GM18499 (cell line): ENCODE data around the gene PRPF8.
"Not testable (repeated sequence)": the region's sequence is repeated elsewhere in the genome, so short reads cannot be mapped to it uniquely, and the experiment has no call there.

Experiments used
- ATAC-seq: cut with Tn5 transposase; IDR thresholded peaks from one replicate; pipeline ENCODE4 v1.9.1; 2021; ENCODE audit warnings: moderate number of reproducible peaks; ENCODE audit not compliant: insufficient read depth, unreplicated experiment

The PRPF8 gene

GRCh38 chr17:1684378-1685189, at the start of gene PRPF8:
TSS of gene PRPF8 (minus strand) at chr17:1684867. CDS start at chr17:1684571, 296 bp downstream.
- ATAC-seq = peak; percentile 82

GRCh38 chr17:1733759-1734158, 49.1 kb upstream of the PRPF8 start:
- ATAC-seq = no peak

DNA sequence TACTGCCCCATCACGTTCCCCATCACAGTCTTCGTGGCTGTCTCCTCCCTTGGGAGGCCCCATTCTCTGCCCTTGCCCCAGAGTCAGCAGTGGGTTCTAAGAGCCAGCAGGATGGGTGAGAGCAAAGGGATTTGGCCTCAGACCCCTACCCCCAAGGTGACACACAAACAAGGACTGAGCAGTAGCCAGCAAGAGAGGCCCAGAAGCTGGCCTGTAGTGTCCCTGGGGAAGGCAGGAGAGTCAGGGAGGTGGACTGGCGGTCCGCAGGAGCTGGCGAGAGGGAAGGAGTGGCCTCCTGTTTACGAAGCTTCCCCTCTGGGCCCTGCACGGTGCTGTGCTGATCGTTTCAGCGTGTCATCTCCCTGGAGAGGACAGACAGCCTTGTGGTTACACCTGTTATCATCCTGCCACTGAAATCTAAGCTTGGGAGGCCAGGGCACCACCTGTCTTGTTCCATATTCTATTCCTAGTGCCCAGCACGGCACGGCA, 48.2 kb upstream of the PRPF8 start:
- no peak for ATAC-seq

DNA sequence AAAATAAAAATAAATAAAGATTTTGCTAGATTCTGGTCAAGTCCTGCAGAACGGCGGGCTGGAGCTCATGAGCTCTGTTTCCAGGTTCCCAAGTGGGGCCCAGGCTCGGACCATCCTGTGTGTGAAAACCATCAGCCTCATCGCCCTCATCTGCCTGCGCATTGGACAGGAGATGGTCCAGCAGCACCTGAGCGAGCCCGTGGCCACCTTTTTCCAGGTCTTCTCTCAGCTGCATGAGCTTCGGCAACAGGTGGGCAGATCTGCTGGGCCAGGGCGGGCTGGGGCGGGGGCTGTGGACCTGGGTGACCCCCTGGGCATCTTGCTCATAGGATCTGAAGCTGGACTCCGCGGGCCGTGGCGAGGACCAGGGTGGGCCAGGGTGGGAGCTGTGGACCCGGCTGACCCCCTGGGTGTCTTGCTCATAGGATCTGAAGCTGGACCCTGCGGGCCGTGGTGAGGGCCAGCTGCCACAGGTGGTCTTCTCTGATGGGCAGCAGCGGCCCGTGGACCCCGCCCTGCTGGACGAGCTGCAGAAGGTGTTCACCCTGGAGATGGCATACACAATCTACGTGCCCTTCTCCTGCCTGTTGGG, 47.7 kb upstream of the PRPF8 start:
- ATAC-seq = no peak

GRCh38 chr17:1731194-1731506, 46.5 kb upstream of the PRPF8 start:
- ATAC-seq = no peak

DNA sequence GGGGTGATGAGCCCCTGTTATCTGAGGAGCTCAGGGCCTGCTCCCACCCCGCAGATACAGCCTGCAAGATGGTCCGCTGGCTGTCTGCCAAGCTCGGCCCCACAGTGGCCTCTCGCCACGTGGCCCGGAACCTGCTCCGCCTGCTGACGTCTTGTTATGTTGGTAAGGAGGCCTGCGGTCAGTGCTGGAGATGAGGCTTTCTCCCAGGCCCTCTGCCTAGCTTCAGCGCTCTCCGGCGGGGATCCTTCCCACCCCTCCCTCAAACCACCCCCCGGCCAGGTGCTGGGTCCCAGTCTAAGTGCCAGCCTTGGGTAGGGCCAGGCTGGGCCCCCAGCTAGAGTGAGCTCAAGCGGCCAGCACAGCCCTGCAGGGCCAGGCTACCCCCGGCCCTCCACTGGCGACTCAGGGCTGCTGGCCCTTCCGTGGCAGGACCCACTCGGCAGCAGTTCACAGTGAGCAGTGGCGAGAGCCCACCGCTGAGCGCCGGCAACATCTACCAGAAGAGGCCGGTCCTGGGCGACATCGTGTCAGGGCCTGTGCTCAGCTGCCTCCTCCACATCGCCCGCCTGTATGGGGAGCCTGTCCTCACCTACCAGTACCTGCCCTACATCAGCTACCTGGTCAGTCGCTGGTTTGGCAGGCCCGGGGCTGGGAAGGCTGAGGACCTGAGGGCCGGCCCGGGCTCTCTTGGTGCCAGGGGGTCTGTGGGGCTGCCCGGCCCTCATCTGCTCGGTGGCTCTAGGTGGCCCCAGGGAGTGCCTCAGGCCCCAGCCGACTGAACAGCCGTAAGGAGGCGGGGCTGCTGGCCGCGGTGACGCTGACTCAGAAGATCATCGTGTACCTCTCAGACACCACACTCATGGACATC, 45.9 kb upstream of the PRPF8 start:
- ATAC-seq = no peak

DNA sequence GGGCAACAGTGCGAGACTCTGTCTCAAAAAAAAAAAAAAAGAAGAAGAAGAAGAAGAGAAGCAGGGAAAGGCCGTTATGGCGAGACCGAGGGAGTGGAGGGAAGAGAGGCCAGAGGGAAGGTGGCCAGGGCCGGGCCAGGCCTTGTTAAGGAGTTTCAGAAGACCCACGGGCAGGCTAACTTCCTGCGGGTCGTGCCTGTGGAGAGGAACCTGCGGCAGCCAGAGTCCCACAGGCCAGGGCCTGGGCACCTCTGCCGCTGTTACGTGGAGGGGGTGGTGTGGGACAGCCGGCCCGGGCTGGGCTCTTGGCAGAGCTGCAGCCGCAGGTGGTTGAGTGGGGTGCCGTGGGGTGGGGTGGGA, 45.3 kb upstream of the PRPF8 start:
- no peak for ATAC-seq

GRCh38 chr17:1727876-1728630, 43.4 kb upstream of the PRPF8 start:
- no peak for ATAC-seq

GRCh38 chr17:1727258-1727789, 42.7 kb upstream of the PRPF8 start:
- no peak for ATAC-seq

- no peak for ATAC-seq
Measured at GRCh38 chr17:1726626-1727257, 42.1 kb upstream of the PRPF8 start.

DNA sequence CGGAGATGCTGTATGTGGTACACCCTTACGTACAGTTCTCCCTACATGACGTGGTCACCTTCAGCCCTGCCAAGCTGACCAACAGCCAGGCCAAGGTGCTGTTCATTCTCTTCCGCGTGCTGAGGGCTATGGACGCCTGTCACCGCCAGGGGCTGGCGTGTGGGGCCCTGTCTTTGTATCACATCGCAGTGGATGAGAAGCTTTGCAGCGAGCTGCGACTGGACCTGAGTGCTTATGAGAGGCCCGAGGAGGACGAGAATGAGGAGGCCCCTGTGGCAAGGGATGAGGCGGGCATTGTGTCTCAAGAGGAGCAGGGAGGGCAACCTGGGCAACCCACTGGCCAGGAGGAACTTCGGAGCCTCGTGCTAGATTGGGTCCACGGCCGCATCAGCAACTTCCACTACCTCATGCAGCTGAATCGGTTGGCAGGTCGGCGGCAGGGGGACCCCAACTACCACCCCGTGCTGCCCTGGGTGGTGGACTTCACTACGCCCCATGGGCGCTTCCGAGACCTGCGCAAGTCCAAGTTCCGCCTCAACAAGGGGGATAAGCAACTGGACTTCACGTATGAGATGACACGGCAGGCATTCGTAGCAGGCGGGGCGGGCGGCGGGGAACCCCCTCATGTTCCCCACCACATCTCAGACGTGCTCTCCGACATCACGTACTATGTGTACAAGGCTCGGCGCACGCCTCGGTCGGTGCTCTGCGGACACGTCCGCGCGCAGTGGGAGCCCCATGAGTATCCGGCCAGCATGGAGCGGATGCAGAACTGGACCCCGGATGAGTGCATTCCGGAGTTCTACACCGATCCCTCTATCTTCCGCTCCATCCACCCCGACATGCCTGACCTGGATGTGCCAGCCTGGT, 41.2 kb upstream of the PRPF8 start:
- no peak for ATAC-seq

DNA sequence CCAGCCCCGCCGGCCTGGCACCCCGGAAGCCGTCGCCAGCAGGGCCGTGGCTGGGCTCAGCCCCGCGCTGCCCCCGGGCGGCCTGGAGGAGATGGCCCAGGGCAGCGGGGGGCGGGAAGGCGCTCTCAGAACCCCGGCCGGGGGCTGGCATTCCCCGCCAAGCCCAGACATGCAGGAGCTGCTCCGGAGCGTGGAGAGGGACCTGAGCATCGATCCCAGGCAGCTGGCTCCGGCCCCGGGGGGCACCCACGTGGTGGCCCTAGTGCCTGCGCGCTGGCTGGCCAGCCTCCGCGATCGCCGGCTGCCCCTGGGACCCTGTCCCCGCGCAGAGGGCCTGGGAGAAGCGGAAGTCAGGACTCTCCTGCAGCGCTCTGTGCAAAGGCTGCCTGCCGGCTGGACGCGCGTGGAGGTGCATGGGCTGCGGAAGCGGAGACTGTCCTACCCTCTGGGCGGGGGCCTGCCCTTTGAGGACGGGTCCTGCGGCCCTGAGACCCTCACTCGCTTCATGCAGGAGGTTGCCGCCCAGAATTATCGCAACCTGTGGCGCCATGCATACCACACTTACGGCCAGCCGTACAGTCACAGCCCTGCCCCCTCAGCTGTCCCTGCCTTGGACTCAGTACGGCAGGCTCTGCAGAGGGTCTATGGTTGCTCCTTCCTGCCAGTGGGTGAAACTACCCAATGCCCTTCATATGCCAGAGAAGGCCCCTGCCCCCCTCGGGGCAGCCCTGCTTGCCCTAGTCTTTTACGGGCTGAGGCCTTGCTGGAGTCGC, 40.4 kb upstream of the PRPF8 start:
- no peak for ATAC-seq

DNA sequence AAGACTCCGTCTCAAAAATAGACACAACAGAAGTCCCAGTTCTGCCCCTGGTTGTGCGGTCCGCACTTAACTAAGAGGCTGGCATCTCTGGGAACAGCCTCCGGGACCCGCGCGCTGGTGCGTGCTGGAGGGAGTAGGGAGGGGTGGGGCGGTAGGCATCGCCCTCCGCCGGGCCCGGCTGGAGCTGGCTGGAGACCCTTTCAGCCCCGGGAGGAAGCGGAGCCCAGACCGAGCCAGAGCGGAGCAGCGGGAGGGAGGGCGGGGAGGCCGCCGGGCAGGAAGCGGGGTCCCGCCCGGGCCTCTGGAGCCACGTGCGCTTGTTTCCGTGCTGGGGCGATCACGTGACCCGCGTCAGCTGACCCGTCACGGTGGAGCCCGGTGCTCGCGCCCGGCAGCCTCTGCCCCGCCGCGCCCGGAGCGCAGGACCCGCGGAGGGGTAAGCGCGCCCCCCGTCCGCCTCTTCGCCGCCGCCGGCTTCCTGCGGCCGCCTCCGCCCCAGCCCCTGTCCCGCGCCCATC, 39.7 kb upstream of the PRPF8 start, which contains the start of gene WDR81:
Gene WDR81 (plus strand): TSS at position 354 of the 518 bp plus-strand sequence. CDS start 256 bp downstream, outside the sequence.
- ATAC-seq = no peak

DNA sequence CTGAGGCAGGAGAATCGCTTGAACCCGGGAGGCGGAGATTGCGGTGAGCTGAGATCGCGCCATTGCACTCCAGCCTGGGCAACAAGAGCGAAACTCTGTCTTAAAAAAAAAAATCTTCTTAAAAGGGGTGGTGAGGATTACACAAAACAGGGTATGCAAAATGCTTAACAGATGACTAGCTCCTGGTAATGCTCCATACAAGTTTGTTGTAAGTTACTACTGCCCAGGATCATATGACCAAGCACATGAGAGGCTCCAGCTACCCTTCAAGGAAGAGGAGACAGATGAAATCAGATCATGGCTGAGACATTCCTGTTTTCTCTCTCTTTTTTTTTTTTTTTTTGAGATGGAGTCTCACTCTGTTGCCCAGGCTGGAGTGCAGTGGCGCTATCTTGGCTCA, 37.4 kb upstream of the PRPF8 start:
- ATAC-seq = not testable (repeated sequence)

GRCh38 chr17:1720856-1721386, 36.3 kb upstream of the PRPF8 start:
- no peak for ATAC-seq

- no peak for ATAC-seq
Measured at GRCh38 chr17:1718362-1719165, 33.9 kb upstream of the PRPF8 start.
